ENCODE measurements around the gene EVC.
A peak's percentile ranks its signal among the peaks of the same experiment; 100 is the strongest.
"Not testable (repeated sequence)": the region's sequence is repeated elsewhere in the genome, so short reads cannot be mapped to it uniquely, and the experiment has no call there.

The EVC gene

GRCh38 chr4:5836943-5837342 lies 125.9 kb downstream of the EVC start:
- Histone ChIP-seq H3K4me1 (ENCODE audit: control insufficient read depth, insufficient read depth, low read length) (no peaks in the 10 kb centered on the region), H3K9ac (ENCODE audit: low read length) (no peak overlapping the region), H3K4me3 (ENCODE audit: low read length) (no peak overlapping the region), H3K27ac (ENCODE audit: low read depth, low read length) (no peak overlapping the region), H3K36me3 (ENCODE audit: control insufficient read depth, insufficient read depth, low read length) (no peaks in the 10 kb centered on the region), H3K27me3 (ENCODE audit: control insufficient read depth, insufficient read depth, low read length) (no peaks in the 10 kb centered on the region)

GRCh38 chr4:5837483-5837882 lies 126.5 kb downstream of the EVC start:
- H3K36me3 ChIP-seq (ENCODE audit: control insufficient read depth, insufficient read depth, low read length); H3K4me3 ChIP-seq (ENCODE audit: low read length); H3K27me3 ChIP-seq (ENCODE audit: control insufficient read depth, insufficient read depth, low read length); H3K9ac ChIP-seq (ENCODE audit: low read length); H3K4me1 ChIP-seq (ENCODE audit: control insufficient read depth, insufficient read depth, low read length); H3K27ac ChIP-seq (ENCODE audit: low read depth, low read length): not testable (repeated sequence)

- Histone ChIP-seq H3K4me1 (ENCODE audit: control insufficient read depth, insufficient read depth, low read length) (peaks cover under 1% of the 10 kb centered on the region), H3K36me3 (ENCODE audit: control insufficient read depth, insufficient read depth, low read length) (no peaks in the 10 kb centered on the region), H3K27me3 (ENCODE audit: control insufficient read depth, insufficient read depth, low read length) (no peaks in the 10 kb centered on the region), H3K9ac (ENCODE audit: low read length) (no peak overlapping the region), H3K27ac (ENCODE audit: low read depth, low read length) (peak overlapping the region; percentile 62), H3K4me3 (ENCODE audit: low read length) (no peak overlapping the region)
Observed at GRCh38 chr4:5839332-5839731, 128.3 kb downstream of the EVC start.

- Histone ChIP-seq H3K4me1 (ENCODE audit: control insufficient read depth, insufficient read depth, low read length) (peaks cover 5% of the 10 kb centered on the region), H3K36me3 (ENCODE audit: control insufficient read depth, insufficient read depth, low read length) (no peaks in the 10 kb centered on the region), H3K27ac (ENCODE audit: low read depth, low read length) (peak overlapping the region; percentile 62), H3K27me3 (ENCODE audit: control insufficient read depth, insufficient read depth, low read length) (no peaks in the 10 kb centered on the region), H3K9ac (ENCODE audit: low read length) (no peak overlapping the region), H3K4me3 (ENCODE audit: low read length) (no peak overlapping the region)
Observed at GRCh38 chr4:5839751-5840674, 129.0 kb downstream of the EVC start.

GRCh38 chr4:5842456-5842855 lies 131.5 kb downstream of the EVC start:
- peaks cover 5% of the 10 kb centered on the region for H3K4me1 ChIP-seq (ENCODE audit: control insufficient read depth, insufficient read depth, low read length)
- H3K4me3 ChIP-seq (ENCODE audit: low read length), result no peak overlapping the region
- H3K9ac ChIP-seq (ENCODE audit: low read length), result no peak overlapping the region
- no peak overlapping the region for H3K27ac ChIP-seq (ENCODE audit: low read depth, low read length)
- H3K27me3 ChIP-seq (ENCODE audit: control insufficient read depth, insufficient read depth, low read length), result no peaks in the 10 kb centered on the region
- H3K36me3 ChIP-seq (ENCODE audit: control insufficient read depth, insufficient read depth, low read length), result no peaks in the 10 kb centered on the region

- Histone ChIP-seq H3K36me3 (ENCODE audit: control insufficient read depth, insufficient read depth, low read length) (no peaks in the 10 kb centered on the region), H3K9ac (ENCODE audit: low read length) (no peak overlapping the region), H3K27ac (ENCODE audit: low read depth, low read length) (peak overlapping the region; percentile 44), H3K4me1 (ENCODE audit: control insufficient read depth, insufficient read depth, low read length) (peaks cover 5% of the 10 kb centered on the region), H3K4me3 (ENCODE audit: low read length) (no peak overlapping the region), H3K27me3 (ENCODE audit: control insufficient read depth, insufficient read depth, low read length) (no peaks in the 10 kb centered on the region)
Observed at GRCh38 chr4:5843573-5844530, 132.9 kb downstream of the EVC start.

GRCh38 chr4:5845035-5845905 lies 134.3 kb downstream of the EVC start:
- Histone ChIP-seq H3K27me3 (ENCODE audit: control insufficient read depth, insufficient read depth, low read length) (no peaks in the 10 kb centered on the region), H3K27ac (ENCODE audit: low read depth, low read length) (peak overlapping the region; percentile 11), H3K9ac (ENCODE audit: low read length) (no peak overlapping the region), H3K36me3 (ENCODE audit: control insufficient read depth, insufficient read depth, low read length) (no peaks in the 10 kb centered on the region), H3K4me3 (ENCODE audit: low read length) (no peak overlapping the region), H3K4me1 (ENCODE audit: control insufficient read depth, insufficient read depth, low read length) (peaks cover 5% of the 10 kb centered on the region)

- H3K4me3 ChIP-seq (ENCODE audit: low read length), result no peak overlapping the region
- no peak overlapping the region for H3K9ac ChIP-seq (ENCODE audit: low read length)
- H3K36me3 ChIP-seq (ENCODE audit: control insufficient read depth, insufficient read depth, low read length), result no peaks in the 10 kb centered on the region
- no peaks in the 10 kb centered on the region for H3K4me1 ChIP-seq (ENCODE audit: control insufficient read depth, insufficient read depth, low read length)
- H3K27ac ChIP-seq (ENCODE audit: low read depth, low read length), result no peak overlapping the region
- no peaks in the 10 kb centered on the region for H3K27me3 ChIP-seq (ENCODE audit: control insufficient read depth, insufficient read depth, low read length)
Observed at GRCh38 chr4:5851637-5852301, 140.8 kb downstream of the EVC start.

GRCh38 chr4:5852523-5853202 lies 141.7 kb downstream of the EVC start:
- Histone ChIP-seq H3K4me1 (ENCODE audit: control insufficient read depth, insufficient read depth, low read length) (no peaks in the 10 kb centered on the region), H3K27ac (ENCODE audit: low read depth, low read length) (no peak overlapping the region), H3K9ac (ENCODE audit: low read length) (no peak overlapping the region), H3K36me3 (ENCODE audit: control insufficient read depth, insufficient read depth, low read length) (no peaks in the 10 kb centered on the region), H3K4me3 (ENCODE audit: low read length) (no peak overlapping the region), H3K27me3 (ENCODE audit: control insufficient read depth, insufficient read depth, low read length) (no peaks in the 10 kb centered on the region)

- Histone ChIP-seq H3K27me3 (ENCODE audit: control insufficient read depth, insufficient read depth, low read length) (no peaks in the 10 kb centered on the region), H3K36me3 (ENCODE audit: control insufficient read depth, insufficient read depth, low read length) (no peaks in the 10 kb centered on the region), H3K27ac (ENCODE audit: low read depth, low read length) (no peak overlapping the region), H3K9ac (ENCODE audit: low read length) (no peak overlapping the region), H3K4me3 (ENCODE audit: low read length) (no peak overlapping the region), H3K4me1 (ENCODE audit: control insufficient read depth, insufficient read depth, low read length) (no peaks in the 10 kb centered on the region)
Observed at GRCh38 chr4:5854929-5855328, 143.9 kb downstream of the EVC start.

- not testable (repeated sequence) for H3K27me3 ChIP-seq (ENCODE audit: control insufficient read depth, insufficient read depth, low read length); H3K4me3 ChIP-seq (ENCODE audit: low read length); H3K9ac ChIP-seq (ENCODE audit: low read length); H3K36me3 ChIP-seq (ENCODE audit: control insufficient read depth, insufficient read depth, low read length); H3K4me1 ChIP-seq (ENCODE audit: control insufficient read depth, insufficient read depth, low read length); H3K27ac ChIP-seq (ENCODE audit: low read depth, low read length)
Observed at GRCh38 chr4:5856362-5856761, 145.4 kb downstream of the EVC start.
